GM18507 (cell line): Measurements from ENCODE around the gene C19orf73.
"Not testable (repeated sequence)": the region's sequence is repeated elsewhere in the genome, so short reads cannot be mapped to it uniquely, and the experiment has no call there.

Experiments used
- DNase-seq: peaks from one replicate; pipeline ENCODE4 v3.0.0; 2011; ENCODE audit warnings: low read depth; ENCODE audit not compliant: insufficient read length; ENCODE audit errors: extremely low spot score
- FAIRE-seq: peaks from 2 replicates; lab custom pipeline; 2011; peaks lifted over from hg19 to GRCh38; lab: Jason Lieb, UNC

The C19orf73 gene

GRCh38 chr19:49126575-49126974, 7.6 kb upstream of the C19orf73 start:
- no peak for FAIRE-seq
- no peak for DNase-seq

- DNase-seq (no peak), FAIRE-seq (no peak)
Measured at GRCh38 chr19:49125025-49125731, 6.2 kb upstream of the C19orf73 start.

GRCh38 chr19:49123285-49123684, 4.3 kb upstream of the C19orf73 start:
- not testable (repeated sequence) for FAIRE-seq

GRCh38 chr19:49121841-49122240, 2.9 kb upstream of the C19orf73 start:
- FAIRE-seq, DNase-seq: not testable (repeated sequence)

More at GRCh38 chr19:49123285-49123684, 4.3 kb upstream of the C19orf73 start:
- DNase-seq: not testable (repeated sequence)

GRCh38 chr19:49120868-49121267, 1.9 kb upstream of the C19orf73 start:
- no peak for FAIRE-seq
- DNase-seq: no peak

GRCh38 chr19:49120325-49120683, 1.4 kb upstream of the C19orf73 start:
- no peak for DNase-seq
- no peak for FAIRE-seq

GRCh38 chr19:49119411-49120324, 725 bp upstream of the C19orf73 start, which contains the start of gene PPFIA3:
Gene PPFIA3 (plus strand): TSS chr19:49119544. CDS start chr19:49127874, 8,330 bp downstream.
- FAIRE-seq: no peak
- no peak for DNase-seq

- FAIRE-seq (no peak), DNase-seq (no peak)
Measured at GRCh38 chr19:49117677-49118564, 1.0 kb downstream of the C19orf73 start.

GRCh38 chr19:49116544-49116943, 2.4 kb downstream of the C19orf73 start:
- FAIRE-seq (no peak), DNase-seq (no peak)

GRCh38 chr19:49114630-49115363, 4.1 kb downstream of the C19orf73 start:
- FAIRE-seq (no peak), DNase-seq (no peak)

GRCh38 chr19:49113762-49114629, 4.9 kb downstream of the C19orf73 start, which contains the start of gene LIN7B:
Gene LIN7B (plus strand): TSS chr19:49114370. CDS start chr19:49114405, 35 bp downstream.
- FAIRE-seq: peak; percentile 29
- DNase-seq: peak; percentile 84

- no peak for DNase-seq
- no peak for FAIRE-seq
Measured at GRCh38 chr19:49111218-49111998, 7.5 kb downstream of the C19orf73 start.

- FAIRE-seq: no peak
Measured at GRCh38 chr19:49110567-49110966, 8.4 kb downstream of the C19orf73 start.

GRCh38 chr19:49109569-49110233, 9.2 kb downstream of the C19orf73 start:
- FAIRE-seq: no peak
- no peak for DNase-seq

More at GRCh38 chr19:49110567-49110966, 8.4 kb downstream of the C19orf73 start:
- no peak for DNase-seq

- no peak for FAIRE-seq
- no peak for DNase-seq
Measured at GRCh38 chr19:49109051-49109450, 9.9 kb downstream of the C19orf73 start.

GRCh38 chr19:49107625-49108459, 11.1 kb downstream of the C19orf73 start:
- DNase-seq (no peak), FAIRE-seq (no peak)
